ENCODE measurements around the gene PEX14. TPM values are rescaled to one million over a fixed set of nuclear protein-coding genes. Genes with fewer than 3 reads are reported as not detected.
A peak's percentile ranks its signal among the peaks of the same experiment; 100 is the strongest.

Gene PEX14
- total RNA-seq, 1 donor: 17.3 TPM

DNA sequence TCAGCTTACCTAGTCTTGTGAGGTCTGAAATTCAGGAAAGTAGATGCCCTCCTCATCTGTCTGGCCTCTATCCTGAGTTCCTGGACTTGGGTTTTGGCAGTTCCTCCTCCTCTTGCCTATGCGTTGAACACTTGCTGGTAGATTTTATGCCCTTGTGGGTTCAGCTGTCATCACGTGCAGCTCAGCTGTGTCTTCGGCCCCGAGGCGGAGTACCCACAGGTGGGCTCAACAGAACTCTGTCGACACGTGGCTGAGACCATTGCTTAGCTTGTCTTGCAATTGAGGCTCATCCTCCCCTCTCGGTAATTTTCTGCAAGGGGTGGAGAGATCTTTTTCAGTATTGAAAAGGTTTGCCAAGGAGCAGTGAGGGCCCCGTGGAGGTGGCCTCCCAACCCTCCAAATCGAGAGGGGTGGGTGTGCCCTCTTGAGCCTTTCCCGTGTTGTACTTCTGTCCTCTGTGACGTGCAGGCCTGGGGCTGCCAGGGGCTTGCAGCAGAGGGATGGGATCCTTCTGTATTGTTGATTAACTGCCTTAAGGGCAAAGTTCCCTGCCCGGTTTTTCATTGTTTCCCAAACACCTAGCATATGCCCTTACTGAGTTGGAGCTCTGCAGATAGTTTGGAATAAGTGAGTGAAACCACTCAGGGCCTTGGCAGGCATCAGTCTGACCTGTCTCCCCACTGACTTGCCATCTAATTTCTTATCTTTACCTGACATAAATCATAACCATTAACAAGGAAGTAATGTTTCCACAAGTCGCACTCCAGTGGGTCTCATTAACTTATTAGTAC lies 41.6 kb upstream of the PEX14 start:
- DNase-seq (ENCODE audit: low read depth): no peak
- H3K4me3 ChIP-seq (ENCODE audit: low read depth, low read length): no peak overlapping the region
- TF ChIP-seq, protein P1, sequence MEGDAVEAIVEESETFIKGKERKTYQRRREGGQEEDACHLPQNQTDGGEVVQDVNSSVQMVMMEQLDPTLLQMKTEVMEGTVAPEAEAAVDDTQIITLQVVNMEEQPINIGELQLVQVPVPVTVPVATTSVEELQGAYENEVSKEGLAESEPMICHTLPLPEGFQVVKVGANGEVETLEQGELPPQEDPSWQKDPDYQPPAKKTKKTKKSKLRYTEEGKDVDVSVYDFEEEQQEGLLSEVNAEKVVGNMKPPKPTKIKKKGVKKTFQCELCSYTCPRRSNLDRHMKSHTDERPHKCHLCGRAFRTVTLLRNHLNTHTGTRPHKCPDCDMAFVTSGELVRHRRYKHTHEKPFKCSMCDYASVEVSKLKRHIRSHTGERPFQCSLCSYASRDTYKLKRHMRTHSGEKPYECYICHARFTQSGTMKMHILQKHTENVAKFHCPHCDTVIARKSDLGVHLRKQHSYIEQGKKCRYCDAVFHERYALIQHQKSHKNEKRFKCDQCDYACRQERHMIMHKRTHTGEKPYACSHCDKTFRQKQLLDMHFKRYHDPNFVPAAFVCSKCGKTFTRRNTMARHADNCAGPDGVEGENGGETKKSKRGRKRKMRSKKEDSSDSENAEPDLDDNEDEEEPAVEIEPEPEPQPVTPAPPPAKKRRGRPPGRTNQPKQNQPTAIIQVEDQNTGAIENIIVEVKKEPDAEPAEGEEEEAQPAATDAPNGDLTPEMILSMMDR (IDR thresholded peaks at IDR 0.05; ENCODE audit: insufficient read depth, low read depth, low read length): no peak

DNA sequence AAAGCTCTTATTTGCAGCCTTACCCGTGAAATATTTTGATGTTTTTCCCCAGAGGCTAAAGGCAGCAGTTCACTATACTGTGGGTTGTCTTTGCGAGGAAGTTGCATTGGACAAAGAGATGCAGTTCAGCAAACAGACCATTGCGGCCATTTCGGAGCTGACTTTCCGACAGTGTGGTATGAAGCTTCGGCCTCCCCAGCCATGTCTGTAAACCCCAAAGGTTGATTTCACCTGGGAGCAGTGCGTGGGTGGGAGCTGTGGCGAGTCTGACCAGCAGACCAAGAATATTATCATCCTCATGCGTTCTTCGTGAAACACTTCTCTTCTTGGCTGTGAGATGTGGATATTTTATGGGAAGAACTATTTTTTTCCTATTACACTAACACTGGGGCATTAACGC lies 41.0 kb upstream of the PEX14 start:
- no peak for DNase-seq (ENCODE audit: low read depth)
- TF ChIP-seq, protein P1 (IDR thresholded peaks at IDR 0.05; ENCODE audit: insufficient read depth, low read depth, low read length): no peak
- no peak overlapping the region for H3K4me3 ChIP-seq (ENCODE audit: low read depth, low read length)

DNA sequence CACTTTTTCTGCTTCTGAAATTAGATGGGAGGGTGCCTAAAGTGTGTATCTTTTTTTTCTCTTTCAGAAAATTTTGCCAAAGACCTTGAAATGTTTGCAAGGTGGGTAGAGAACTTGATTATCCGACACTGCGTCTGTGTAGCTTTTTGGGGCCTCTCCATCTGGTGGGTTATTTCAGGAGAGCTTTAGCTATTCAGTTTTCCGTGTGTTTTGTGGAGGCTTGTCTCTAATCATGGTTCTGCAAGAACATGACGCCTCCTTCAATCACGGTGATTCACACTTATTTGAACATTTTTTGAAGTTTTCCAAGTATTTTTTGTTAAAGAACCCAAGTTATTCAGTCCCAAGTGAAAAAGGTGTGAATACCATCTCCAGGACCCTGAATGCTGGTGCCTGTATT lies 40.2 kb upstream of the PEX14 start:
- no peak for DNase-seq (ENCODE audit: low read depth)
- TF ChIP-seq, protein P1 (IDR thresholded peaks at IDR 0.05; ENCODE audit: insufficient read depth, low read depth, low read length): no peak
- H3K4me3 ChIP-seq (ENCODE audit: low read depth, low read length): no peak overlapping the region

DNA sequence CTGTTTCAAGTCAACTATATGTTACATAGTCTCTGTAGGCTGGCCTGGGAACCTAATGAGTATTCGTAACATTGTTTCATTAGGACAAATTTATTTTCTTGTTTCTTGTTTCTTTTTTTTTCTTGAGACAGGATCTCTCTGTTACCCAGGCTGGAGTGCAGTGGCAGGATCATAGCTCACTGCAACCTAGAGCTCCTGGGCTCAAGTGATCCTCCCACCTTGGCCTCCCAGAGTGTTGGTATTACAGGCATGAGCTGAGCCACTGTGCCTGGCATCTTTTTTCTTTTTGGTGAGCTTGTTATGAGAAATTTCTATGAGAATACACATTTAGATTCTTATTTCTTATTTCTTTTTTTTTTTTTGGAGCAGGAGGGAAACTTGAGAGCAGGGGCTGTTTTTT lies 37.7 kb upstream of the PEX14 start:
- TF ChIP-seq, protein P1 (IDR thresholded peaks at IDR 0.05; ENCODE audit: insufficient read depth, low read depth, low read length): no peak
- DNase-seq (ENCODE audit: low read depth): no peak

DNA sequence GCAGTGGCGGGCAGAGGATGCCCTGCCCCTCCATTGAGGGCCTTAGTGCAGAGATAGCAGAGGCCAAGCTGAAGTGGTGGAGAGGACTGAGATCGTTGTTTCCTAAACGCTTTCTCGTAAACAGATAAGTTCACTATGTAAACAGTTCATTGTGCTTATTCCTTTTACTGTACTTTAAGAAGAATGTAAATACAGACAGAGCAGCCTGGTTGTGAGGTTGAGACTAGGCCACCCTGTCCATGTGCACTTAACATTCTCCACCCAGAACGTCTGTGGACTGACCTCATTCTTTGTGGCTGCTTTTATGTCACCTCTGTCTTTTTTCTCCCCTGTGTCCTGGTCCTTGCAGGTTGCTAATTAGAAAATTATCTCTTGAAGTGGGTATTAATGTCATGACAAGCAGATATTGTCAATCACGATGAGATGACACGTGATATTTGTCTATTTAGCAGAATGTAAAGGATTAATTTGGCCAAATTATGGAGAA lies 36.0 kb upstream of the PEX14 start:
- no peak overlapping the region for H3K4me3 ChIP-seq (ENCODE audit: low read depth, low read length)
- DNase-seq (ENCODE audit: low read depth): peak; percentile 72
- TF ChIP-seq, protein P1 (IDR thresholded peaks at IDR 0.05; ENCODE audit: insufficient read depth, low read depth, low read length): no peak

More for the DNA sequence above, 37.7 kb upstream of the PEX14 start:
- H3K4me3 ChIP-seq (ENCODE audit: low read depth, low read length): no peak overlapping the region

DNA sequence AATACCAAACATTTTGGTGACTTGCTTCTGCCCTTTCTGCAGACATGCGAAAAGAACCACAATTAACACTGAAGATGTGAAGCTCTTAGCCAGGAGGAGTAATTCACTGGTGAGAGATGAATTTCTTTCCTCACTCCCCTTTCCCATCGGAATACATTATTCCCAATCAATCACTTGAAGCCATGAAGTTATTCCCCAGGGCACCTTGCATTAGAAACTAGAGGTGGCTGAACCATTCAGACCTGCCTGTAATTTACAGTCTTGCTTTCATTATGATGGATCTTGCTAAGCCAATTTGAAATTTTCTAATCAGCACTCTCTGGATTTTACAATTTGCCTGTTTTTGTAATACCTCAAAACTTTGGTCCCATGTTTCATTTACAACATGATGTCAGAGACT lies 34.4 kb upstream of the PEX14 start:
- TF ChIP-seq, protein P1 (IDR thresholded peaks at IDR 0.05; ENCODE audit: insufficient read depth, low read depth, low read length): no peak
- no peak overlapping the region for H3K4me3 ChIP-seq (ENCODE audit: low read depth, low read length)
- no peak for DNase-seq (ENCODE audit: low read depth)

All from fibroblast of villous mesenchyme (primary cell).